ENCODE results near the gene LRRC23.
A peak's percentile ranks its signal among the peaks of the same experiment; 100 is the strongest.

Gene LRRC23

DNA sequence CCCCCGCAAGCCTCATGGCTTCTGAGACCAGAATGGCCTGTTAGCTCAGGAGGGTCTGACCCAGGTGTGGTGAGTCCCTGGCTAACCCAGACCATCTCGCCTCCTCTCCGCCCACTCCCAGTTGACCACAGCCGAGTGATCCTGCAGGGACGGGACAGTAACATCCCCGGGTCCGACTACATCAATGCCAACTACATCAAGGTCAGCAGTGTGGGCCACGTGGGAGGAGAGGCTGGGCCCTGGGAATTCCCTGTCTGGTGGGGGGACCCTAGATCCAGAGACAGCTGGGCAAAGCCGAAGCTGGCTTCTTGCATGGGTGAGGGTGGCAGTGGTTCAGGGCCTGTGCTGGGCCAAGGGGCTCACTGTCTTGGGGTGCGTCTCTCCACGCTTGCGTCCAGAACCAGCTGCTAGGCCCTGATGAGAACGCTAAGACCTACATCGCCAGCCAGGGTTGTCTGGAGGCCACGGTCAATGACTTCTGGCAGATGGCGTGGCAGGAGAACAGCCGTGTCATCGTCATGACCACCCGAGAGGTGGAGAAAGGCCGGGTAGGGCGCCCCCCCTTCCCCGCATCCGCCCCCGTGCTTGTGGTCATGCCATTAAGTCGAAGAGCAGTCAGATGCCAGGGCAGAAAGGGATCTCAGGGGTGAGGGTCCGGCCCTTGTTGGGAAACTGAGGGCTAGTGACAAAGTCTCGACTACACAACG, 51.6 kb downstream of the LRRC23 start:
- DNase-seq (ENCODE audit: low read depth in 2 of 2) = no peak

DNA sequence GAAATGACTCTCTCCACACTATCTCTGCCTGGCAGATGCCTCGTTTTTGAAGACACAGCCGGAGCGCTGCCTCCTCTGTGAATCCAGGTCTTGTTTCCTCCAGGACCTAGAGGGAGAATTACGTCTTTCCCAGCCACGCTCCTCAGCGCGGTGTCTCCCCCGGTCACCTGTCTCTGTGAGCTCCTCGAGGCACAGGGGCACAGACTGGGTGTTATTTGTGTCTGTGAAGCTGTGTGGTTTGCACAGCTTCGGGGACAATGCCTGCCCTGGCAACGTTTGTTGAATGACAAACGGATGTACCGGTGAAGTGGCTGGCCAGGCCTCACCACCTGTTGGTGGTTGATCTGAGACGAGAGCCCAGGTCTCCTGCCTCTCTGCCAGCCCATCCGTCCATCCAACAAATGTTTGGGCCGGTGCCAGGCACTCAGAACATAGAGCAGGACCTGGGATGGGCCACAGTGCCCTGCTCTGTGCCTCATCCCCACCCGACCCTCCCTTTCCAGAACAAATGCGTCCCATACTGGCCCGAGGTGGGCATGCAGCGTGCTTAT, 52.6 kb downstream of the LRRC23 start:
- no peak for DNase-seq (ENCODE audit: low read depth in 2 of 2)

DNA sequence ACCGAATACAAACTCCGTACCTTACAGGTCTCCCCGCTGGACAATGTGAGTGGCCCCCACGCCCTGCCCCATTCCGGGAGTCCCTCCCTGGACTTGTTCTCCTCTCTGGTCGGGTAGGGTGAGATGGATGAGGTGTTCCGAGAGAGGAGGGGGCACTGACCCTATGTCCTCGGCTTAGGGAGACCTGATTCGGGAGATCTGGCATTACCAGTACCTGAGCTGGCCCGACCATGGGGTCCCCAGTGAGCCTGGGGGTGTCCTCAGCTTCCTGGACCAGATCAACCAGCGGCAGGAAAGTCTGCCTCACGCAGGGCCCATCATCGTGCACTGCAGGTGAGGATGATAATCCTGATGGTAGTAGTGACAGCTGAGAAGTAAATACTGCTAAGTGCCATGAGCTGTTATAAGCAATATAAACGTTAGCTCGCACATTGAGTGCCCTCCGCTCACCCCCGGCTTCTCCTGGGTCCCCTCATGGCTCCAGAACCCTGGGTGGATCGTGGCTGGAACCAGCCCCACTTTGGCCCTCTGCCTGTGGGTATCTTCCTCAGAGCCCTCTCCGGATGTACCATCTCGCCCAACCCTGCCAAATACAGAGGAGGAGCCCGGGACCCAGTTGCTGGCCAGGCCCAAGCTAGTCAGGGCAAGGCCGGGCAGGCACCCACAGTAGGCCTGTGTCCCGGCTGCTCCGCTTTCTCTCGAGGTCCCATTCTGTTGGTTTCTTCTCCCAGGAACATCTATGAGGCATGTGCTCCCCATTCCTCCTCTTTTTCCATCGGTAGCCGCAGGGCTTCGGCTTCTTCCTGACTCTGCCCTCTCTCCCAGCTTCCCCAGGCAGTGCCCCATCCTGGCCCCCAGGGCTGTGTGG, 53.4 kb downstream of the LRRC23 start:
- DNase-seq (ENCODE audit: low read depth in 2 of 2) = no peak

DNA sequence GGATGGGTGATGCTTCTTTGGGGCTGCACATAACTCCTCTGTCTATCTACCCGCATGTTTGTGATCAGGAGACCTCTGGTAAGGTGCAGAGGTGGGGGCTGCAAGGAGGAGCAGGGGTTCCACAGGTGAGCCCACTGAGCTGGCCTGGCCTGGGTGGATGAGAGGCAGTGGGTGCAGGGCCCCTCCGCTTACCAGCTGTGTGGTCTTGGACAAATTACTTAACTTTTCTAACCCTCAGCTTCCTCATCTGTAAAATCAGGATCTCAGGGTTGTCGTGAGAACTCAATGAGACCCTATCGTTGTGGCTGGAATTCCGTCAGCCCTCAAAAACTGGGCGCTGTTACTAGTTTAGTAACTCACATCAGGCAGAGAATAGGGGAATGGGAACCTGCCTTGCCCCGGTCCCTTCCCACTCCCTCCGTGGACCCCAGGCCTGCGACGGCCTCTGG, 54.0 kb downstream of the LRRC23 start:
- no peak for DNase-seq (ENCODE audit: low read depth in 2 of 2)

DNA sequence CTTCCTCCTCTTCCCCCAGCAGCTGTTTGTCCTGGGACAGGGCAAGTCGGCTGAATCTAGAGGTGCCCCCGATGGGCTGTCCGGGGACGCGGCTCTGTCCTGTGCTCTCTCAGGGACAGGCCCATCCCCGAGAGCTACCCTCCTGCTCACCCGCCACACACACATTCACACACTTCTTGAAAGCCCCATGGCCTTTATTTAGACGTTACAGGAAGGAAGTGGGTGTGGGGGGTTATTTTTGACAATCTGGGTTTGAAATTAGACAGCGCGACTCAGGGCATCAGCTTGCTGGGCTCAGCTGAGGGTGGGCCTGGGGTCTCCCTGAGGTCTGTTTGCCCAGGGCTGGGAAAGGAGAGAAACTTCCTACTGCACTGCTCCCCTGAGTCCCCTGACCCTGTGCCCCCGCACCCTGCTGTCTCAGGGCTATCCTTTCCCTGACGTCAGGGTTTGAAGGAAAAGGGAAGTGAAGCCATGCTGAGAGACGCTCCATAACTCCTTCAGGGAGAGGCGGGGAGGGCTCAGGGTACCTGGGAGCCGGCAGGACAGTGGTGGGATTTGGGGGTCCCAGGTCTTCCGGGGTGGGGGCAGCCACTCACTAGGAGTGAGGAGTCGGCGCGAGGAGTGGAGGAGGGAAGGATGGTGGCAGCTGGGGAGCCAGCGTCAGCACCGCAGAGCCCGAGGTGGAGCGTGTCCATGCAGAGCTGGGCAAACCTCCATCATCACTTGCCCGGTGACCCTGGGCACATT, 54.6 kb downstream of the LRRC23 start:
- DNase-seq (ENCODE audit: low read depth in 2 of 2) = no peak

DNA sequence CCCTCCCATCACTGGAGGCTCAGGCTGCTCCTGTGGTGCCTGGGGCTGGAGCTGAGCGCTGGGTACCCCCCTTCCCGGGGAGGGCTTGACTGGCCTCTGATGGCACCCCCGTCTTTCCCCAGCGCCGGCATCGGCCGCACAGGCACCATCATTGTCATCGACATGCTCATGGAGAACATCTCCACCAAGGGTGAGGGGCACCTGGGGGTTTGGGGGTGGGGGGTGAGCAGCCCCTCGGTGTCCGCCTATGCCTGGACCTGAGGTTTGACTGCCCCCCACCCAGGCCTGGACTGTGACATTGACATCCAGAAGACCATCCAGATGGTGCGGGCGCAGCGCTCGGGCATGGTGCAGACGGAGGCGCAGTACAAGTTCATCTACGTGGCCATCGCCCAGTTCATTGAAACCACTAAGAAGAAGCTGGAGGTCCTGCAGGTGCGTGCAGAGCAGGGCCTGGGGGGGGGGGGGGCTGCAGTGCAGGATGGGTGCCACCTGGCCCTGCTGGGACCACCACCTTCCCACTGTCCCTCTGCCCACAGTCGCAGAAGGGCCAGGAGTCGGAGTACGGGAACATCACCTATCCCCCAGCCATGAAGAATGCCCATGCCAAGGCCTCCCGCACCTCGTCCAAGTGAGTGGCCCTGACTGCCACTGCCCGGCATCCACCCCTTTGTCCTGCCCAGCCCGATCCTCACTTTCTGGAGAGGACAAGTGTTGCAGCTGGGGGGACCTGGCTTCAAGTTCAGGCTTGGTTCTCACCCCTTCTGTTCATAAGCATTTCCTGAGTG, 55.4 kb downstream of the LRRC23 start:
- DNase-seq (ENCODE audit: low read depth in 2 of 2) = no peak

DNA sequence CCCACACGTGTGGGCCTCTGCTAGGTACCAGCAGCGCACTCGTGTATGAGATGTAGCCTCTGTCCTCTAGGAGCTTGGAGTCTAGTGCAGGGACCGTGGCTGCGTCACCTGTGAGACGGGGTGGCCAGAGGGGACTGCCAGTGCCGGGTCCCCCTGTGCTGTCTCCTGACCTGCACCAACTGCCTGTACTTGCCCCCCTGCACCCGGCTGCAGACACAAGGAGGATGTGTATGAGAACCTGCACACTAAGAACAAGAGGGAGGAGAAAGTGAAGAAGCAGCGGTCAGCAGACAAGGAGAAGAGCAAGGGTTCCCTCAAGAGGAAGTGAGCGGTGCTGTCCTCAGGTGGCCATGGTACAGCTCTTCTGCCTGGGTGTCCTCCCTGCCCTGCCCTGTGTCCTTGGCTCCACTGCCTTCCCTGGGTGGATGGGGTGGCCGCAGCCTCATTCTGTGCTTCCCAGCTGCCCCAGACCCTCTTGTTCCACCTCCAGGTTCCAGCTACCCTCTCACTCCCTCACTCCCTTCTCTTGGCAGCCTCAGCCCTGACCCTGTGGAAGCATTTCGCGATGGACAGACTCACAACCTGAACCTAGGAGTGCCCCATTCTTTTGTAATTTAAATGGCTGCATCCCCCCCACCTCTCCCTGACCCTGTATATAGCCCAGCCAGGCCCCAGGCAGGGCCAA, 56.1 kb downstream of the LRRC23 start:
- DNase-seq (ENCODE audit: low read depth in 2 of 2) = no peak

DNA sequence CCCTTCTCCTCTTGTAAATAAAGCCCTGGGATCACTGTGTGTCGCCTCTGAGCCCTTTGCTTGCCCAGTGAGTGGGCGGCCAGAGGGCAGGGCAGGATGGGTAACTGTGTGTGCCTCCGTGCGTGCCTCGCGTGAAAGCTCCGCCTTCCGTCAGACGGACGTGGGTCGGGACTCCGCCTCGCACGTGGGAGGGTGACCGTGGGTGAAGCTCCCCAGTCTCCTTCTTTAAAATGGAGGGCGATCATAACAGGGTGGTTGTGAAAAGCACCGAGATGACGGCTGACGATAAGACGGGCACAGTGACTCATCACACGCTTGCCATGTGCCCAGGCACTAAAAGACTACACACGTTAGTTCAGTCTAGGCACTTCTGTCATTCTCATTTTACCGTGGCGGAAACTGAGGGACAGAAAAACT, 56.7 kb downstream of the LRRC23 start:
- DNase-seq (ENCODE audit: low read depth in 2 of 2) = no peak

DNA sequence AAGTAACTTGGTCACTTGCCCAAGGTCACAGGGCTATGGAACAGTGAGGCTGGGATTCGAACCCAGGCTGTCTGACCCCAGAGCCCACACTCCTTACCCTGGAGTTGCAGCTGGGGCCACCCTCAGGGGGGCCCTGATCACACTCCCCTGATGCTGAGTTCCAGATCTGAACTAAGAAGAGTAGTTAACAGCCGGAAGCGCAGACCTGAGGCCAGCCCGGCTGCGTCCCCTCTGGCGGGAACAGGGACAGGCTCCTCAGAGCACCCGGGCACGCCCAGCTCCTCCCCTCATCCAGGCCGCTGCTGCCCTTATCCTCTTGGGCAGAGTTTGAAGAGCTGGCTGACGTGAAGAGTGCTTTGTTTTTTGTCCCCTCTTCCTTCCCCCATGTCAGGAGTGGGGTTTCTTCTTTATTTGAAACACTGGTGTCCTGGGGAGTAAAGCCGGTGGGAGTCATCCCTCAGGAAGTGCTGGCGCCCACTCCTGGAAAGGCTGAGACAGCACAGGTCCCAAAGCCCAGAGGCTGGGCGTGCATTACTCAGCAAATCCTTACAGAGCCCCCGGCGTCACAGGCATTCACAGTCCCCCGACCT, 57.2 kb downstream of the LRRC23 start:
- DNase-seq (ENCODE audit: low read depth in 2 of 2) = peak; percentile 59 to 65

DNA sequence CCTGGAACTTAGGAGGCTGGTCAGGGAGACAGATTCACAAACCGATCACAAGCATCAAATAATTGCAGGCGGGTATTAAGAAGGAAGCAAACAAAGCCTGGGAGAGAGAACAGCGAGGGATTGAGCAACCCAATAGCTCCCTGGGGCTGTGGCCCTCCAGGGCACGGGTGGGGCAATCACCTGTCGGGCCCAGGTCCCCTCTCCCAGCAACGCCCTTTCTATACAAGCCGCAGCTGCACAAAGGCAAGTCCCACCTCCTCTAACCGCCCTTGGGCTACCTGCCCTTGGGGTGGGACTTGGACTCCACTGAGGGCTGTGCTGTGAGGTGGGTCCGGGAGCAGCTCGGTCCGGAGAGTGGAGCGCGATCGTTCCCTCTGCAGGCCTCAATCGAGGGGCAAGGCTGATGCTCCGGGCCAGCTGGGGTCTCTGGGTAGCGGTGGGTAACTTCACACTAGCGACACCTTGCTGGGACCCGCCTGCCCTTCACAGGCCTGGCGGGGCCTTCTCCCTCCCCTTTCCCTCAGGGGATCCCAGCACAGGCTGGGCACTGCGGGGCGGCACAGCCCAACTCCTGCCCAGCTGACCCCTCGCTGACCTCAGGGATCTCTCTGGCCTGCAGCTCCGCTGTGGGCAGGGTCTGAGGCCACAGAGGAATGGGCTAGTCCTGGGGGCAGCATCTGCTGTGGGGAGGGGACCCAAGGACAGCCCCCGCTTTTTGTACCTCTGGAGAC, 57.8 kb downstream of the LRRC23 start:
- no peak for DNase-seq (ENCODE audit: low read depth in 2 of 2)

DNA sequence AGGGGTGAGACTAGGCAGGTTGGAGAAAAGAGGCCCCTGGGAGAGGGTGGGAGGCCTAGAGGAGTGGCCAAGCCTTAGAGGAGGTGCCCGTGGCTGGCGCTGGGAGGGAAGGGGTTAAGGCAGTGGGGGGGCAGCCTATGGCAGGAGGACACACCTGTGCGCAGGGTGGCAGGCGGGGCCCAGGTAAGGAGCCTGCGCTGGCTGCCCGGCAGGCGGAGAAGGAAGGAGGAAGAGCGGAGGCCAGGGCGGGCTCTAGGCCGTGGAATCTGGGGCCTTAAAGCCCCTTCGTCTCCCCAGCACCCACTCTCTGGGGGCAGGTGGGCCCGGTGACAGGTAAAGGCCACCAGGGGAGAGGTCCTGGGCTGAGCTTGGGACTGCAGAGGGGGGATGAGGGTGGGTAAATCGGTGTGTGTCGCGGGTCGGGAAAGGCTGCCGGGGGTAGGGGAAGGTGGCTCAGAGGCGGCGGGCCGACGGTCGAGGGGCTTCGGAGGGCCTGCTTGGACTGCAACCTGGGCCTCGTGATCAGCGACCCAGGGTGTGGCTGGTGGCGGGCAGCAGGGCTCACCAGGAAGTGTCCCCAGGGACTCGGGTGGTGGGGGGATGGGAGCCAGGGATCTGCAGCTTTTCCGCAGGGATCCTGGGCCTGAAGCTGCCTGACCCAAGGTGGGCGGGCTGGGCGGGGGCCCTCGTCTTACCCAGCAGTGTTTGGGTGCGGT, 58.6 kb downstream of the LRRC23 start:
- DNase-seq (ENCODE audit: low read depth in 2 of 2) = no peak
